ENCODE data around the gene DNHD1.

Gene DNHD1

DNA sequence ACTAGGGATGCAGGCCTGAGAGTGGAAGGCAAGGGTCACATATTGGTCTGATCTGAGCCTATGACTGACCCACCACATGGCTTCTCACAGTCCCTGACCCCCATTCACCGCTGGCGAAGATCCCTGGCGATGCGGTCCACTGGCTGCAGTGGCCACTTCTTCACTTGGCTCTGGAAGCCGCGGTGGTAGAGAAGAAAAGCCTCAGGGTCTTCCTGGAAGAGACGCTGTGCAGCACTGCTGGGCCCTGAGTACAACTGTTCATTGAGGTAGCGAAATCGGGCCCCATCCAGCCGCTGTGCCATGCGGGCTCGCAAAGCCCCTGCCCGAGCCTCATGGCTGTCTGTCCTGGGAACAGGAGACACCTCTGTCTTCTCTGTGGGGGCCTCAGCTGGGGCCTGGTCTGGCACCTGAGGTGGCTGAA, 104.0 kb downstream of the DNHD1 start:
- H3K36me3 ChIP-seq (ENCODE audit: control insufficient read depth, insufficient read depth, low read length, severe bottlenecking), result peaks cover 49% of the 10 kb centered on the region

DNA sequence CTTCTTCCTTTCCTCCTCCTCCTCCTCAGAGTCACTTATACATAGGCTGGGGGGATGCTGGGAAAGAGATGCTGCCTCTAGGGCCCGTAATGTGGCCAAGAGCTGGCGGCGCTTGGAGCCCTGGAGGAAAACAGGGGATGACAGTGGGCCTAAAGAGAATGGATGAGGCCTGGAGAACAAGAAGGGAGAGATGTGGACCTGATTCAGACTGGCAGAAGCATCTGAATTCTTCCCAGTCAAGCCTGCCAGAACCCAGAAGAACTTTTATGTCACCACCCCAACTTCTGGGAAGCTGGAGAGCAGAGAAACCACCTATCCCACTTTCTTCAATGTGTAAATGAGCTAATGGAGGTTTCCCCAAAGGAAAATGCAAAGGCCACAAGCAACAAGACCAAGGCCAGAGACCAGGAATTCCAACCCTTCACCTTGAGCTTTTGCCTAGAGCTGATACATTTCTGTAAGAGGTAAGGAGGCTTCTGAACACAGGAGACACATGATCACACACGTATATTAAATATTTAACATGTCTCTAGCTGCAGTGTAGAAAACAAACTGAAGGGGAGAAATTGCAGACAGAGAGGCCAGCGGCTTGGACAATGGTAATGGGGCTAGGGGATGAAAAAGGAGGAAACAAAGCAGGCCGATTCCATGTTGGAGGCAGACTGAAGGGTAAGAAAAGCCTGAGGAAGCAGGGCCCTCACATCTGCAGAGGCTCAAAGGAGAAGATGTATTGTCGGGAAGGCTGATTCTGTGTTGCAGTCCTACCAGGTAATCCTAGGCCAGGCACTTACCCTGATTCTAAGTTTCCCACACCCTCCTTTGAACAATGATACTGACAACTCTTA, 105.2 kb downstream of the DNHD1 start:
- peaks cover 37% of the 10 kb centered on the region for H3K36me3 ChIP-seq (ENCODE audit: control insufficient read depth, insufficient read depth, low read length, severe bottlenecking)
- no peaks in the 10 kb centered on the region for H3K27me3 ChIP-seq (replicated peaks; ENCODE audit: control insufficient read depth, insufficient read depth, low read length)
- peak overlapping the region; percentile 90 for H3K4me3 ChIP-seq (ENCODE audit: low read length)
- no peaks in the 10 kb centered on the region for H3K9me3 ChIP-seq (ENCODE audit: control insufficient read depth, low read length)
- H3K9ac ChIP-seq (ENCODE audit: low read length), result peak overlapping the region; percentile 94
- H3K4me1 ChIP-seq (ENCODE audit: control insufficient read depth, insufficient read depth, low read length), result peaks cover 37% of the 10 kb centered on the region
- peak; percentile 19 for DNase-seq (ENCODE audit: low read depth)

More for the DNA sequence above, 104.0 kb downstream of the DNHD1 start:
- Histone ChIP-seq H3K9ac (ENCODE audit: low read length) (no peak overlapping the region), H3K4me1 (ENCODE audit: control insufficient read depth, insufficient read depth, low read length) (peaks cover 35% of the 10 kb centered on the region), H3K27me3 (replicated peaks; ENCODE audit: control insufficient read depth, insufficient read depth, low read length) (no peaks in the 10 kb centered on the region), H3K9me3 (ENCODE audit: control insufficient read depth, low read length) (no peaks in the 10 kb centered on the region), H3K4me3 (ENCODE audit: low read length) (no peak overlapping the region)
- no peak for DNase-seq (ENCODE audit: low read depth)

DNA sequence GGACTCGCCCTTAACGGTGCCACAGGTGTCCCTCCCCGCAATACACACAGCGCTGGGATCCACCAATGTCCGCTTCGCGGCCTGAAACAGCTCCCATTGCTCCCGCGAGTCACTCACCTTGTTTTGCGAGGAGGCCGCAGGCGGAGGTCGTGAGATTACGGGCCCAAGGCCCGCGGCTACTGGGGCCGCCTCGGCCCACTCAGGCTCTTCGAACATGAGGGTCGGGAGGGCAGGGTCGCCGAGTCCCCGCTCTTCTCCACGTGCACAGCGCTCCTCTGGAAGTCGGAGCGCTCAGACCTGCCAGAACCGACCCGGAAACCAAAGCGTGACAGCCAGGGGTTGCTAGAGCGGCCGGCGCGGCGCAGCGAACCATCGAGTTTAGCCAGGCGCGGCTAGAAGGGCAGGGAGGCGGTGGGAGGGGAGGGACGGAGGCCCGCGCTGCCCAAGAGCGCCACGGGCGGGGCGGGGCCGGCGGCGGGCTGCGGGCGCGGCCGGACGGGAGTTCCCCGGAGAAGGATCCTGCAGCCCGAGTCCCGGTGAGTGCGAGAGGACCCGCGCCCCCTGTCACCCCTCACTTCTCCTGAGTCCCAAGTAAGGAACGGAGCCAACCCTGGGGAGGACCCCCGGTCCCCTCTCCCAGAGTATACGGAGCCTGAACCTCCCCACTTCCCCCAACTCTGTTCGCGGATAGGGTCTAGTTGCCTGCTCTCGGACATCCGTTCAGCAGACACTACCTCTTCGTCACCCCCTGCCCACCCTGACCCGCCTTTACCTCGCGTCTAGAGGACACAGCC, 106.4 kb downstream of the DNHD1 start, which contains the start of the genes ILK and RRP8:
ILK (plus strand) TSS at position 488 of the 794 bp plus-strand sequence. CDS start 498 bp downstream, outside the sequence.
RRP8 (minus strand) TSS at position 330 of the 794 bp plus-strand sequence; CDS start at position 216, 114 bp downstream.
- no peaks in the 10 kb centered on the region for H3K27me3 ChIP-seq (replicated peaks; ENCODE audit: control insufficient read depth, insufficient read depth, low read length)
- H3K9ac ChIP-seq (ENCODE audit: low read length), result peak within 1 kb of the TSS; percentile 94
- H3K36me3 ChIP-seq (ENCODE audit: control insufficient read depth, insufficient read depth, low read length, severe bottlenecking), result peaks cover 41% of the 10 kb centered on the region
- H3K4me3 ChIP-seq (ENCODE audit: low read length), result peak within 1 kb of the TSS; percentile 90
- peak; percentile 97 for DNase-seq (ENCODE audit: low read depth)
- H3K4me1 ChIP-seq (ENCODE audit: control insufficient read depth, insufficient read depth, low read length), result peaks cover 45% of the 10 kb centered on the region
- H3K9me3 ChIP-seq (ENCODE audit: control insufficient read depth, low read length), result no peaks in the 10 kb centered on the region

DNA sequence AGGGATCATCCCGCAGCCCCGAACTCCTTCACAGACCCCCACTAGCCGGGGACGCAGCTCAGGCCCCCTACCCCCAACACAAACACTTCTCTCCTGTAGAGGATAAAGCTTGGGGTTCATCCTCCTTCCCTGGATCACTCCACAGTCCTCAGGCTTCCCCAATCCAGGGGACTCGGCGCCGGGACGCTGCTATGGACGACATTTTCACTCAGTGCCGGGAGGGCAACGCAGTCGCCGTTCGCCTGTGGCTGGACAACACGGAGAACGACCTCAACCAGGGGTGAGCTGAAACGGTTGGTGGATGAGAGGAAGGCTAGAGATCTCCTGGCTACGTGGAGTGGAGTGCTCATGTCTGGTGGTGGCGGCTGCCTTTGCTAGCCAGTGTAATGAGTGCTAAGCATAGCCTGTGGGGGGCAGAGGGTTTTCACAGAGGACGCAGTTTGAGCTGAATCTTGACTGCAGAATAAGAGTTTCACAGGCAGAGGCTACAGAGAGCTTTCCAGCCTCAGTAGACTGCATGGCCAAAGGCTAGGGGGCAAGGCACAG, 107.1 kb downstream of the DNHD1 start:
- no peaks in the 10 kb centered on the region for H3K9me3 ChIP-seq (ENCODE audit: control insufficient read depth, low read length)
- peaks cover 41% of the 10 kb centered on the region for H3K36me3 ChIP-seq (ENCODE audit: control insufficient read depth, insufficient read depth, low read length, severe bottlenecking)
- peak overlapping the region; percentile 90 for H3K4me3 ChIP-seq (ENCODE audit: low read length)
- DNase-seq (ENCODE audit: low read depth), result peak; percentile 81
- H3K4me1 ChIP-seq (ENCODE audit: control insufficient read depth, insufficient read depth, low read length), result peaks cover 50% of the 10 kb centered on the region
- no peaks in the 10 kb centered on the region for H3K27me3 ChIP-seq (replicated peaks; ENCODE audit: control insufficient read depth, insufficient read depth, low read length)
- H3K9ac ChIP-seq (ENCODE audit: low read length), result peak overlapping the region; percentile 94

DNA sequence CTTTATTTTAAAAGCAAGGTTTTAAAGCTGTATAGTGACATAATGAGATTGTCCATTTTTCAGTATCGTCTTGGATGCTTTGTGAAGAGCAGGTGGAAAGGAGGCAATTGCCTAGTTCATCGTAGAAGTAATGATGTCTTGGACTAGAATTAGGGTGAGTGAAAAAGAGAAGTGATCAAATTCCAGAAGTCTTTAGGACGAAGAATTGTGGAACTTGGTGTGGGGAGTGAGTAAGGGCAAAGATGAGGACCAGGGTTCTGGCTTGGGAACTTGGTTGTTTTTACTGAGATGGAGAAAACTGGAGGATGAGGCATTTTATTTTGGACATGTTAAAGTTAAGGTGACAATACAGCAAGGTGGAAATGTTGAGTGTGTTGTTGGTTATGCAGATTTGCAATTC, 107.7 kb downstream of the DNHD1 start:
- H3K9me3 ChIP-seq (ENCODE audit: control insufficient read depth, low read length), result no peaks in the 10 kb centered on the region
- DNase-seq (ENCODE audit: low read depth), result no peak
- peak overlapping the region; percentile 90 for H3K4me3 ChIP-seq (ENCODE audit: low read length)
- peaks cover 41% of the 10 kb centered on the region for H3K36me3 ChIP-seq (ENCODE audit: control insufficient read depth, insufficient read depth, low read length, severe bottlenecking)
- H3K4me1 ChIP-seq (ENCODE audit: control insufficient read depth, insufficient read depth, low read length), result peaks cover 51% of the 10 kb centered on the region
- H3K9ac ChIP-seq (ENCODE audit: low read length), result peak overlapping the region; percentile 94
- no peaks in the 10 kb centered on the region for H3K27me3 ChIP-seq (replicated peaks; ENCODE audit: control insufficient read depth, insufficient read depth, low read length)

DNA sequence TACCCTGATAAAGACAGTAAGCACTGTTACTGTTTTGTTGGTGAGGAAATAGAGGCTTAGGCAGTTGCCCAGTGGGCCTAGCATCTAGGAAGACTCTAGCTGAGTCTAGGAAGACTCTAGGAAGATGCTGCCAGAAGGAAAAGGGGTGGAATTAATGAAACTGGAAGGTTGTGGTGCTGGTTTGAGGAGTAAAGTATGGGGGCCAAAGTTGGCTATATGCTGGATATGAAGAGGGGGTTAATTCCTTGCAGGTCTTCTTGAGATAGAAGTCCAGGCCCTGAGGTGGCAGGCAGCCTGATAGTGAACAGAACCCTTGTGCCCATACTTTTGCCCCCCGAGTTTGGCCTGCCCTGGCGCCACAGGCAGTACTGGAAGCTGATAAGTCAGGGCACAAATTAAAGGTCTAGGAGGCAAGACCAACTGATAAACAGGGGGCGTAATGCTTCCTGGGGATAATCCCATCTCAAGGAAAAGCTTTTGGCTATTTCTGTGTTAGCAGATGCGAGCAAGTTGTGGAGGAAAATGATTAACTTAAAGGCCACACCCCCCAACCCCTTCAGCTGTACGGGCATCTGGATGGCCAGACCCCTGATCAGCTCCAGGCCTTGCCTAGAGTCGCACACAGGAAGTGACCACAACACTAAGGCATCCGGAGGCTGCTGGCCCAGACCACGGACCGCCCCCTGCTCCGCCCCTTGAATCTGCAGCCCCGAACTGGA, 109.5 kb downstream of the DNHD1 start:
- Histone ChIP-seq H3K9me3 (ENCODE audit: control insufficient read depth, low read length) (no peaks in the 10 kb centered on the region), H3K36me3 (ENCODE audit: control insufficient read depth, insufficient read depth, low read length, severe bottlenecking) (peaks cover 39% of the 10 kb centered on the region), H3K4me1 (ENCODE audit: control insufficient read depth, insufficient read depth, low read length) (peaks cover 61% of the 10 kb centered on the region), H3K4me3 (ENCODE audit: low read length) (peak overlapping the region; percentile 51), H3K27me3 (replicated peaks; ENCODE audit: control insufficient read depth, insufficient read depth, low read length) (no peaks in the 10 kb centered on the region), H3K9ac (ENCODE audit: low read length) (peak overlapping the region; percentile 81)
- peak; percentile 97 for DNase-seq (ENCODE audit: low read depth)

DNA sequence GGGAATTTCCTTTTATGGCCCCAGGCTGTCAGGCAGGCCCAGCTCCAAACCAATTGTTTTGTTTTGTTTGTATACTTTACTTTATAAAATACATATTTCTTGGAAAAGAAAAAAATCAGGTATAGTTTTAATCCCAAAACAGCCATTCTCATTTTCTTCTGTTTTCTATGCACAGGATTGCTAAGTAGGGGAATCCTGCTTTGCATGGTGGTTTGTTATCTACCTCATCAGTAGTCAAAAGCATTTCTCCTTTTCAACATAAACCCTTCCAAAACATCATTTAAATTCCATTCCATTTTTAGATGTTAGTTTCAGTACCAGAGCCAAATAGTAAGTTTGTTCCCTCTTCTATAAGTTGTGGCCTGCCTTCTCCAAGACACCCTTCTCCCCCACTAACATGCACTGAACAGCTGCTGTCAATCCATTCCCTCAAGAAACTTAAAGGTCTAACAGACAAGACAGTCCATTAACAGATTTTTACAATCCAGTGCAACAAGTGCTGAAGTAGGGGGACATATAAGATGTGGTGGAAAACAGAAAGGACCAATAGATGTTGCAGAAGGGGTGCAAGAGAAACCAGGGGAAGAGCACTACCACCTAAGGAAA, 110.2 kb downstream of the DNHD1 start:
- no peak for DNase-seq (ENCODE audit: low read depth)
- peaks cover 39% of the 10 kb centered on the region for H3K36me3 ChIP-seq (ENCODE audit: control insufficient read depth, insufficient read depth, low read length, severe bottlenecking)
- peak overlapping the region; percentile 51 for H3K4me3 ChIP-seq (ENCODE audit: low read length)
- peaks cover 54% of the 10 kb centered on the region for H3K4me1 ChIP-seq (ENCODE audit: control insufficient read depth, insufficient read depth, low read length)
- no peaks in the 10 kb centered on the region for H3K9me3 ChIP-seq (ENCODE audit: control insufficient read depth, low read length)
- peak overlapping the region; percentile 81 for H3K9ac ChIP-seq (ENCODE audit: low read length)
- H3K27me3 ChIP-seq (replicated peaks; ENCODE audit: control insufficient read depth, insufficient read depth, low read length), result no peaks in the 10 kb centered on the region

DNA sequence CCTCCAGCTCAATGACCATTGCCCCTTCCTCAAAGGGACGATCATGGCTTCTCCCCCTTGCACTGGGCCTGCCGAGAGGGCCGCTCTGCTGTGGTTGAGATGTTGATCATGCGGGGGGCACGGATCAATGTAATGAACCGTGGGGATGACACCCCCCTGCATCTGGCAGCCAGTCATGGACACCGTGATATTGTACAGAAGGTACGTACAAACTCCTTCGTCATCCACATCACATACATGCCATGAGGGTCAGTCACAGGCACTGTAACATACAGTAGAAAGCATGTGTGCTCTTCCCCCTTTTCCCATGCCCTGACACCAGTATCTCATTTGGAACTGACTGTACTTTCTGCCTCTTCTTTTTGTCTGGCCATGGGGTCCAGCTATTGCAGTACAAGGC, 110.9 kb downstream of the DNHD1 start:
- Histone ChIP-seq H3K36me3 (ENCODE audit: control insufficient read depth, insufficient read depth, low read length, severe bottlenecking) (peaks cover 39% of the 10 kb centered on the region), H3K9me3 (ENCODE audit: control insufficient read depth, low read length) (no peaks in the 10 kb centered on the region), H3K27me3 (replicated peaks; ENCODE audit: control insufficient read depth, insufficient read depth, low read length) (no peaks in the 10 kb centered on the region), H3K4me3 (ENCODE audit: low read length) (no peak overlapping the region), H3K4me1 (ENCODE audit: control insufficient read depth, insufficient read depth, low read length) (peaks cover 57% of the 10 kb centered on the region), H3K9ac (ENCODE audit: low read length) (peak overlapping the region; percentile 81)
- DNase-seq (ENCODE audit: low read depth), result no peak

DNA sequence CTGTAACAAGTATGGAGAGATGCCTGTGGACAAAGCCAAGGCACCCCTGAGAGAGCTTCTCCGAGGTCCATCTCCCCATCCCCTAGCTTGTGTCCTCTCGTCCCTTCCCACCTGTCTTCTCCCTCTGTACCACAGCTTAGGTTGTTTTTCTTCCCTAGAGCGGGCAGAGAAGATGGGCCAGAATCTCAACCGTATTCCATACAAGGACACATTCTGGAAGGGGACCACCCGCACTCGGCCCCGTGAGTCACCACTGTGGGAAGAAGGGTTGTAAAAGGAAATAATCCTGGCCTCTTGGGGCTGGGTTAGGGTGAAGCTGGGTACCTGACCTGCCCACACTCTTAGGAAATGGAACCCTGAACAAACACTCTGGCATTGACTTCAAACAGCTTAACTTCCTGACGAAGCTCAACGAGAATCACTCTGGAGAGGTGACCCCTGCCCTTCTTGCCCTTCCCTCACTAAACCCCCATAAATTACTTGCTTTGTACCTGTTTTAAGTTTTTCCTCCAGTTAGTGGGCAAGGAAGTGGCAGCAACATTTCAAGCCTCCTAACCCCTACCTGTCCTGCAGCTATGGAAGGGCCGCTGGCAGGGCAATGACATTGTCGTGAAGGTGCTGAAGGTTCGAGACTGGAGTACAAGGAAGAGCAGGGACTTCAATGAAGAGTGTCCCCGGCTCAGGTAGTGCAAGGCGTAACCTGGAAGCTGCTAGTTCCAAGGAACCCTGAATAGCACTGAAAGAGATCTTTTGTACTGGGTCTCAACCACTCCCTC, 111.8 kb downstream of the DNHD1 start:
- Histone ChIP-seq H3K9me3 (ENCODE audit: control insufficient read depth, low read length) (no peaks in the 10 kb centered on the region), H3K9ac (ENCODE audit: low read length) (peak overlapping the region; percentile 81), H3K36me3 (ENCODE audit: control insufficient read depth, insufficient read depth, low read length, severe bottlenecking) (peaks cover 39% of the 10 kb centered on the region), H3K4me1 (ENCODE audit: control insufficient read depth, insufficient read depth, low read length) (peaks cover 58% of the 10 kb centered on the region), H3K4me3 (ENCODE audit: low read length) (no peak overlapping the region), H3K27me3 (replicated peaks; ENCODE audit: control insufficient read depth, insufficient read depth, low read length) (no peaks in the 10 kb centered on the region)
- no peak for DNase-seq (ENCODE audit: low read depth)

DNA sequence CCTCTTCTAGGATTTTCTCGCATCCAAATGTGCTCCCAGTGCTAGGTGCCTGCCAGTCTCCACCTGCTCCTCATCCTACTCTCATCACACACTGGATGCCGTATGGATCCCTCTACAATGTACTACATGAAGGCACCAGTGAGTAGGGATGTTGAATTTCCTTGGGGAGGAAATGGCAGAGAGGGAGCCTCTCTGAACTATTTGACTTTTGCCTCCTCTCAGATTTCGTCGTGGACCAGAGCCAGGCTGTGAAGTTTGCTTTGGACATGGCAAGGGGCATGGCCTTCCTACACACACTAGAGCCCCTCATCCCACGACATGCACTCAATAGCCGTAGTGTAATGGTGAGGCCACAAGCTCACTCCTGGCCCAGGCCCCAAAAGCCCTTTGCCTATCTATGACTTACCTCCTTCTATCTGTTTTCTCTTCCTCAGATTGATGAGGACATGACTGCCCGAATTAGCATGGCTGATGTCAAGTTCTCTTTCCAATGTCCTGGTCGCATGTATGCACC, 112.5 kb downstream of the DNHD1 start:
- DNase-seq (ENCODE audit: low read depth), result no peak
- Histone ChIP-seq H3K4me3 (ENCODE audit: low read length) (no peak overlapping the region), H3K4me1 (ENCODE audit: control insufficient read depth, insufficient read depth, low read length) (peaks cover 58% of the 10 kb centered on the region), H3K27me3 (replicated peaks; ENCODE audit: control insufficient read depth, insufficient read depth, low read length) (no peaks in the 10 kb centered on the region), H3K9ac (ENCODE audit: low read length) (peak overlapping the region; percentile 81), H3K9me3 (ENCODE audit: control insufficient read depth, low read length) (no peaks in the 10 kb centered on the region), H3K36me3 (ENCODE audit: control insufficient read depth, insufficient read depth, low read length, severe bottlenecking) (peaks cover 39% of the 10 kb centered on the region)
